GM12878 (cell line): ENCODE data around the gene SORBS1. TPM values are rescaled to one million over a fixed set of nuclear protein-coding genes. Genes with fewer than 3 reads are reported as not detected.

Source experiments
- ATAC-seq: fragments of 200-7000 bp; cut with Tn5 transposase; 3 replicates; pipeline ENCODE4 v1.9.1; 2020; ENCODE audit warnings: mild to moderate bottlenecking, moderate library complexity
- BruUV-seq: library from RNA; stranded (reverse); fragments of 400-500 nt; replicated peaks from 2 replicates; lab custom pipeline; 2021; lab: Mats Ljungman, UMichigan
- CTCF ChIA-PET: fragments of 300-600 bp; sonication (Branson Sonifier 250); formaldehyde crosslinking; extraction: SDS; loops from one replicate; lab custom pipeline; 2021; ENCODE audit warnings: inconsistent platforms; lab: Yijun Ruan, JAX
- POLR2A ChIA-PET: fragments of 350-600 bp; formaldehyde crosslinking; extraction: SDS; loops from one replicate; lab custom pipeline; 2021; ENCODE audit warnings: inconsistent platforms; lab: Charles Lee
- RAD21 ChIA-PET: fragments of 300-600 bp; sonication (Branson Sonifier 250); formaldehyde crosslinking; loops from one replicate; lab custom pipeline; 2023; ENCODE audit warnings: antibody characterized with exemption; ENCODE audit not compliant: unreplicated experiment; lab: Charles Lee
- SMC1A ChIA-PET: fragments of 300-600 bp; sonication (Branson Sonifier 250); formaldehyde crosslinking; loops from one replicate; lab custom pipeline; 2023; ENCODE audit not compliant: unreplicated experiment, uncharacterized antibody; lab: Charles Lee
- DNase-seq: peaks from one replicate; pipeline ENCODE4 v3.0.0-alpha.2; 2011; ENCODE audit warnings: low read depth, low spot score
- FAIRE-seq: peaks from 3 replicates; lab custom pipeline; 2011; peaks lifted over from hg19 to GRCh38; lab: Jason Lieb, UNC
- H2AFZ ChIP-seq: 2 replicates; pipeline ENCODE4 v1.6.0; 2011; ENCODE audit warnings: low read depth, low read length, control low read depth; ENCODE audit not compliant: control insufficient read depth
- H3K27ac ChIP-seq: 2 replicates; pipeline ENCODE4 v1.5.1; 2011; ENCODE audit warnings: control low read depth; ENCODE audit not compliant: control insufficient read depth, insufficient read depth
- H3K27me3 ChIP-seq, 2 experiments: replicated peaks in 1 of 2; 2 replicates each; pipeline versions ENCODE4 v1.6.0 to v1.6.1; 2011; ENCODE audit warnings: low read length in 1 of 2; ENCODE audit not compliant: control insufficient read depth in 2 of 2, insufficient read depth in 2 of 2
- H3K36me3 ChIP-seq, 2 experiments: 2 replicates each; pipeline ENCODE4 v1.5.1; 2011; ENCODE audit warnings: low read length in 1 of 2; ENCODE audit not compliant: control insufficient read depth in 2 of 2, insufficient read depth in 2 of 2
- H3K4me1 ChIP-seq: 2 replicates; pipeline ENCODE4 v1.6.1; 2011; ENCODE audit warnings: mild to moderate bottlenecking, low read length, moderate library complexity, mixed read lengths; ENCODE audit not compliant: control insufficient read depth, insufficient read depth
- H3K4me2 ChIP-seq: 2 replicates; pipeline ENCODE4 v1.6.0; 2011; ENCODE audit warnings: control low read depth; ENCODE audit not compliant: control insufficient read depth, insufficient read depth
- H3K4me3 ChIP-seq: fragments of 200-600 bp; sonication (generic); 2 replicates; pipeline ENCODE4 v1.5.1; 2016
- H3K79me2 ChIP-seq: 2 replicates; pipeline ENCODE4 v1.6.0; 2011; ENCODE audit warnings: low read length; ENCODE audit not compliant: control insufficient read depth, insufficient read depth
- H3K9ac ChIP-seq: 2 replicates; pipeline ENCODE4 v1.8.0; 2011; ENCODE audit warnings: low read length, control low read depth, mixed read lengths; ENCODE audit not compliant: control insufficient read depth, insufficient read depth
- H3K9me3 ChIP-seq: replicated peaks from 3 replicates; pipeline ENCODE4 v1.5.1; 2011; ENCODE audit warnings: mild to moderate bottlenecking, low read length; ENCODE audit not compliant: control insufficient read depth, insufficient read depth
- H4K20me1 ChIP-seq: 2 replicates; pipeline ENCODE4 v1.6.0; 2011; ENCODE audit not compliant: control insufficient read depth, insufficient read depth
- BHLHE40 ChIP-seq, 2 experiments: fragments of 450-650 bp in 1 of 2; IDR thresholded peaks; 2 replicates each; pipeline ENCODE4 v1.6.1; 2011 to 2017; ENCODE audit warnings: low read depth in 2 of 2, borderline replicate concordance in 1 of 2, improper control_type of control experiment in 1 of 2, low read length in 1 of 2, mild to moderate bottlenecking in 1 of 2
- CBFB ChIP-seq: IDR thresholded peaks from 2 replicates; pipeline ENCODE4 v1.6.1; 2016; ENCODE audit warnings: antibody characterized with exemption, low read depth
- E2F4 ChIP-seq: IDR thresholded peaks from 2 replicates; pipeline ENCODE4 v1.6.1; 2012; ENCODE audit warnings: low read depth, low read length, improper control_type of control experiment
- EP300 ChIP-seq, 2 experiments: fragments of 150-350 bp in 1 of 2; IDR thresholded peaks; 2 replicates each; pipeline ENCODE4 v1.6.1; 2011 to 2012; ENCODE audit warnings: low read depth in 2 of 2, low read length in 2 of 2, borderline replicate concordance in 1 of 2, improper control_type of control experiment in 1 of 2, inconsistent platforms in 1 of 2; ENCODE audit not compliant: control insufficient read depth in 1 of 2
- FOXK2 ChIP-seq: fragments of 450-650 bp; IDR thresholded peaks from 2 replicates; pipeline ENCODE4 v1.6.1; 2017; ENCODE audit warnings: mild to moderate bottlenecking, moderate library complexity
- HDAC2 ChIP-seq: fragments of 200-600 bp; sonication (generic); IDR thresholded peaks from 2 replicates; pipeline ENCODE4 v1.6.1; 2017
- MLLT1 ChIP-seq: fragments of 450-650 bp; IDR thresholded peaks from 2 replicates; pipeline ENCODE4 v1.6.1; 2016; ENCODE audit warnings: mild to moderate bottlenecking
- NR2F1 ChIP-seq: fragments of 450-650 bp; conservative IDR thresholded peaks from 2 replicates; pipeline ENCODE4 v1.6.1; 2017; ENCODE audit warnings: mild to moderate bottlenecking
- PBX3 ChIP-seq: IDR thresholded peaks from 2 replicates; pipeline ENCODE4 v1.6.1; 2011; ENCODE audit warnings: mild to moderate bottlenecking, low read depth, low read length, moderate library complexity; ENCODE audit not compliant: insufficient replicate concordance
- PKNOX1 ChIP-seq: fragments of 450-650 bp; IDR thresholded peaks from 2 replicates; pipeline ENCODE4 v1.6.1; 2016; ENCODE audit warnings: mild to moderate bottlenecking
- RAD51 ChIP-seq: fragments of 450-650 bp; IDR thresholded peaks from 2 replicates; pipeline ENCODE4 v1.6.1; 2016; ENCODE audit warnings: moderate library complexity, mild to moderate bottlenecking, inconsistent platforms
- USF1 ChIP-seq: IDR thresholded peaks from 2 replicates; pipeline ENCODE4 v1.6.1; 2011; ENCODE audit warnings: borderline replicate concordance, low read depth, mild to moderate bottlenecking, moderate library complexity, mixed read lengths, low read length; ENCODE audit not compliant: insufficient read depth; ENCODE audit errors: extremely low read length
- ZNF217 ChIP-seq: fragments of 450-650 bp; IDR thresholded peaks from 2 replicates; pipeline ENCODE4 v1.6.1; 2017; ENCODE audit warnings: antibody characterized with exemption, mild to moderate bottlenecking
- ZZZ3 ChIP-seq: IDR thresholded peaks from 2 replicates; pipeline ENCODE4 v1.6.1; 2011; ENCODE audit warnings: low read depth; ENCODE audit not compliant: control insufficient read depth, insufficient read length
- WGBS: methylation state at CpG from one replicate; pipeline ENCODE4 v1.1.6; 2016; ENCODE audit warnings: low lambda C conversion rate; ENCODE audit not compliant: insufficient replicate concordance, insufficient coverage; ENCODE audit errors: missing lambda C conversion rate; 5-methylcytosine and 5-hydroxymethylcytosine counted together
- in situ Hi-C: fragments of 300-500 bp; cut with MboI; formaldehyde crosslinking; loops from 9 replicates; pipeline ENCODE4 v1.14.3; 2018; ENCODE audit warnings: mixed read lengths
- intact Hi-C: fragments of 100-400 bp; cut with micrococcal nuclease; formaldehyde crosslinking; loops from one replicate; pipeline ENCODE4 v1.14.2; 2022; ENCODE audit not compliant: unreplicated experiment
- polyA plus RNA-seq, 11 experiments: library from polyadenylated mRNA; depleted of rRNA in 4 of 11; unstranded in 6 of 11; stranded (reverse) in 5 of 11; fragments of >200 nt; fragmentation: Nextera tagmentation in 4 of 11; fragmentation: Illumina TruSeq in 1 of 11; extraction: Ambion mirVana in 4 of 11; extraction: Trizol in 1 of 11; gene quantifications; 1 replicate in 1 of 11; 2 replicates in 10 of 11; pipeline versions ENCODE4 v1.2.1 to v1.2.3, GENCODE V29; 2011 to 2016; ENCODE audit warnings: inconsistent platforms in 2 of 11, missing spikeins in 2 of 11, low read depth in 1 of 11
- total RNA-seq, 4 experiments: library from RNA; depleted of rRNA in 3 of 4; stranded (reverse); fragments of >200 nt in 3 of 4; fragmentation: Illumina TruSeq in 1 of 4; extraction: Trizol in 1 of 4; gene quantifications; 2 replicates each; pipeline versions ENCODE4 v1.2.1 to v1.2.3, GENCODE V29; 2013 to 2021

SORBS1 gene
- total and polyA plus RNA-seq, 10 of the 15 experiments (the other 5 are each of a cell fraction or from before 2014, with no cell fraction given), result 0.13 to 0.75 (median 0.39) TPM

- SMC1A ChIA-PET, result interaction anchor here (0.6 to 11.5 kb wide), 5 partner anchors 10 to 163 kb away, joined by 3 to 122 read pairs (median 4); no protein-coding TSS in a partner anchor
- Histone ChIP-seq H3K27me3 (no peaks in the 10 kb centered on the region; a peak in 2 of 4 replicates), H3K4me2 (no peak overlapping the region), H2AFZ (no peak overlapping the region), H3K9ac (no peak overlapping the region), H3K4me3 (no peak overlapping the region), H3K9me3 (no peaks in the 10 kb centered on the region), H4K20me1 (no peaks in the 10 kb centered on the region), H3K79me2 (no peaks in the 10 kb centered on the region), H3K36me3 (no peaks in the 10 kb centered on the region), H3K27ac (no peak overlapping the region), H3K4me1 (peaks cover 9% of the 10 kb centered on the region)
- 36% methylated on average over 7 of the region's 7 CpGs for WGBS
- ATAC-seq, result peak; percentile 93
- RAD21 ChIA-PET, result interaction anchor here (0.7 to 7.2 kb wide), 5 partner anchors 15 to 253 kb away, joined by 3 to 59 read pairs (median 3); no protein-coding TSS in a partner anchor
- FAIRE-seq, result peak; percentile 97
- POLR2A ChIA-PET, result interaction anchor here (0.9 to 1.0 kb wide), 2 partner anchors 46 to 65 kb away, joined by 3 to 4 read pairs; no protein-coding TSS in a partner anchor
- CTCF ChIA-PET, result interaction anchor here (0.9 to 11.7 kb wide), 8 partner anchors 9 to 307 kb away, joined by 3 to 204 read pairs (median 4); no protein-coding TSS in a partner anchor
- in situ Hi-C loops (no loop called here), intact Hi-C loops (no loop called here)
- no TSS peak for BruUV-seq
- DNase-seq, result peak; percentile 36
- TF ChIP-seq PBX3, result peak; percentile 39
- 0 out of 4 replicates have a peak, but pooled peaks of 1 of the 2 experiments have one; percentile 22 for TF ChIP-seq EP300 (IDR thresholded peaks at IDR 0.05; ENCODE audit: borderline replicate concordance in 1 of 2, control insufficient read depth in 1 of 2, low read depth in 2 of 2, low read length in 2 of 2)
- no peak for TF ChIP-seq CBFB
- peak; percentile 47; the same call in 1 of the 2 replicates for TF ChIP-seq MLLT1
- TF ChIP-seq RAD51, result peak; percentile 70; the same call in 1 of the 2 replicates
- TF ChIP-seq FOXK2, result no peak
- no peak for TF ChIP-seq ZNF217
- TF ChIP-seq USF1, result no peak
- TF ChIP-seq PKNOX1, result peak; percentile 89
- TF ChIP-seq BHLHE40 (IDR thresholded peaks at IDR 0.05; ENCODE audit: borderline replicate concordance in 1 of 2, low read depth in 2 of 2, low read length in 1 of 2), result peak; percentile 81 to 86
- TF ChIP-seq NR2F1, result peak; percentile 92
- TF ChIP-seq E2F4, result no peak
- no peak for TF ChIP-seq HDAC2
- TF ChIP-seq ZZZ3, result no peak
Observed at GRCh38 chr10:95440756-95441546, 120.2 kb downstream of the SORBS1 start.
